ENCODE data around the gene PLG. TPM values are rescaled to one million over a fixed set of nuclear protein-coding genes. Genes with fewer than 3 reads are reported as not detected.
"Not testable (repeated sequence)": the region's sequence is repeated elsewhere in the genome, so short reads cannot be mapped to it uniquely, and the experiment has no call there.

Gene PLG
- total RNA-seq, 2 donors from 2014 or later: not detected

- WGBS, 2 experiments (ENCODE audit: insufficient coverage in 1 of 2, insufficient read length in 1 of 2): 48 to 63% methylated on average over 3 of the region's 3 CpGs
- no peak overlapping the region for H3K27ac ChIP-seq (ENCODE audit: low read depth, low read length)
- Mint-ChIP-seq H3K27me3 (ENCODE audit: insufficient read depth) (peaks cover 15% of the 10 kb centered on the region), H3K9me3 (peaks cover 13% of the 10 kb centered on the region), H3K36me3 (ENCODE audit: low read depth) (no peaks in the 10 kb centered on the region), H3K4me3 (no peak overlapping the region), H3K4me1 (no peaks in the 10 kb centered on the region), H3K27ac (no peak overlapping the region)
- H3K36me3 ChIP-seq (ENCODE audit: control insufficient read depth, insufficient read depth, low read length): no peaks in the 10 kb centered on the region
- no peak for TF ChIP-seq CTCF (conservative IDR thresholded peaks at IDR 0.05)
- H3K9me3 ChIP-seq (ENCODE audit: control insufficient read depth, low read length): no peaks in the 10 kb centered on the region
- DNase-seq: no peak
- H3K27me3 ChIP-seq (ENCODE audit: control insufficient read depth, insufficient read depth, low read length, poor library complexity, severe bottlenecking): peaks cover 13% of the 10 kb centered on the region
- no peak overlapping the region for H3K9ac ChIP-seq (ENCODE audit: extremely low read depth, low read length, poor library complexity, severe bottlenecking)
- H3K4me3 ChIP-seq (ENCODE audit: low read length): no peak overlapping the region
- H3K4me1 ChIP-seq (ENCODE audit: control insufficient read depth, insufficient read depth, low read length): no peaks in the 10 kb centered on the region
Measured at GRCh38 chr6:160662429-160662828, 39.6 kb upstream of the PLG start.

- no peak for TF ChIP-seq CTCF (conservative IDR thresholded peaks at IDR 0.05)
- WGBS, 2 experiments (ENCODE audit: insufficient coverage in 1 of 2, insufficient read length in 1 of 2): 89 to 100% methylated on average over 1 to 2 of the region's 2 CpGs
- no peak overlapping the region for H3K27ac ChIP-seq (ENCODE audit: low read depth, low read length)
- H3K9ac ChIP-seq (ENCODE audit: extremely low read depth, low read length, poor library complexity, severe bottlenecking): no peak overlapping the region
- no peaks in the 10 kb centered on the region for H3K4me1 Mint-ChIP-seq
- DNase-seq: no peak
- peaks cover 17% of the 10 kb centered on the region for H3K27me3 ChIP-seq (ENCODE audit: control insufficient read depth, insufficient read depth, low read length, poor library complexity, severe bottlenecking)
- no peak overlapping the region for H3K27ac Mint-ChIP-seq
- H3K4me3 Mint-ChIP-seq: no peak overlapping the region
- H3K9me3 Mint-ChIP-seq: peaks cover 9% of the 10 kb centered on the region
- no peaks in the 10 kb centered on the region for H3K36me3 Mint-ChIP-seq (ENCODE audit: low read depth)
- H3K9me3 ChIP-seq (ENCODE audit: control insufficient read depth, low read length): no peaks in the 10 kb centered on the region
- no peaks in the 10 kb centered on the region for H3K36me3 ChIP-seq (ENCODE audit: control insufficient read depth, insufficient read depth, low read length)
- no peak overlapping the region for H3K4me3 ChIP-seq (ENCODE audit: low read length)
- H3K4me1 ChIP-seq (ENCODE audit: control insufficient read depth, insufficient read depth, low read length): no peaks in the 10 kb centered on the region
- peaks cover 19% of the 10 kb centered on the region for H3K27me3 Mint-ChIP-seq (ENCODE audit: insufficient read depth)
Measured at GRCh38 chr6:160662842-160663241, 39.2 kb upstream of the PLG start.

GRCh38 chr6:160664198-160664597 is 37.8 kb upstream of the PLG start, which contains the start of gene LPA:
Gene LPA (minus strand): TSS chr6:160664275. CDS start chr6:160664214, 61 bp downstream.
- not testable (repeated sequence) for H3K9me3 Mint-ChIP-seq; H3K27ac ChIP-seq (ENCODE audit: low read depth, low read length); H3K9me3 ChIP-seq (ENCODE audit: control insufficient read depth, low read length); H3K36me3 Mint-ChIP-seq (ENCODE audit: low read depth); DNase-seq; H3K4me3 ChIP-seq (ENCODE audit: low read length); H3K36me3 ChIP-seq (ENCODE audit: control insufficient read depth, insufficient read depth, low read length); H3K9ac ChIP-seq (ENCODE audit: extremely low read depth, low read length, poor library complexity, severe bottlenecking); H3K4me1 ChIP-seq (ENCODE audit: control insufficient read depth, insufficient read depth, low read length); H3K4me3 Mint-ChIP-seq; H3K27ac Mint-ChIP-seq; H3K4me1 Mint-ChIP-seq
- peaks cover 17% of the 10 kb centered on the region for H3K27me3 ChIP-seq (ENCODE audit: control insufficient read depth, insufficient read depth, low read length, poor library complexity, severe bottlenecking)
- 83% methylated on average over 1 of the region's 1 CpG; no CpG with 5 or more reads in 1 of the 2 experiments for WGBS, 2 experiments (ENCODE audit: insufficient coverage in 1 of 2, insufficient read length in 1 of 2)
- peaks cover 19% of the 10 kb centered on the region for H3K27me3 Mint-ChIP-seq (ENCODE audit: insufficient read depth)
